HUES6 (cell line): ENCODE results near the gene PRKCE.
"Not testable (repeated sequence)": the region's sequence is repeated elsewhere in the genome, so short reads cannot be mapped to it uniquely, and the experiment has no call there.

ENCODE experiments used
- H3K27ac ChIP-seq: 2 replicates; pipeline ENCODE4 v1.7.0; 2013; ENCODE audit warnings: low read depth, mild to moderate bottlenecking, low read length, inconsistent platforms
- H3K27me3 ChIP-seq: 2 replicates; pipeline ENCODE4 v1.6.1; 2013; ENCODE audit warnings: low read length; ENCODE audit not compliant: control insufficient read depth, insufficient read depth
- H3K36me3 ChIP-seq: 2 replicates; pipeline ENCODE4 v1.6.1; 2013; ENCODE audit warnings: low read length; ENCODE audit not compliant: control insufficient read depth, insufficient read depth
- H3K4me1 ChIP-seq: 2 replicates; pipeline ENCODE4 v1.6.1; 2013; ENCODE audit warnings: low read length; ENCODE audit not compliant: control insufficient read depth, insufficient read depth
- H3K4me3 ChIP-seq: 2 replicates; pipeline ENCODE4 v1.5.1; 2013; ENCODE audit warnings: low read depth, low read length
- H3K9ac ChIP-seq: one replicate; pipeline ENCODE4 v1.6.1; 2013; ENCODE audit warnings: mild to moderate bottlenecking, low read length
- H3K9me3 ChIP-seq: 2 replicates; pipeline ENCODE4 v1.6.1; 2013; ENCODE audit warnings: low read depth, low read length; ENCODE audit not compliant: control insufficient read depth, insufficient read depth

The PRKCE gene

DNA sequence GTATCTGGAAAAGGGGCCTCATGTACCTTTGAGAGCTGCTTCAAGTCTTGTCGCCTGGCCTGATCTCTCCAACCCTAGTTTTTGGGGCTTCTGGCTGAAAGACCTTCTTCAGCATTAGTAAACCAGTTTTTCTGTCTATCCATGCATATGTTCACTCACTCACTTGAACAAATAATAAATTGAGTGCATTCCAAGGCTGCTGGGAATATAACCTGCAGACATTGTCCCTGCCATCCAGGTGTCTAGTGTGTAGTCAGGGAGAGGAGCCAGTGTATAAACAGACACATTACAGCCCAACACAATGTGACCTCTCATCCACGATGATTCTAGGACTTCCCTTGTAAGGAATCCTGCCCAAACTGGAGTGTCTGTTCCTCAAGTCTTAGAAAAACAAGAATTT, 262.1 kb downstream of the PRKCE start:
- Histone ChIP-seq H3K9me3 (no peaks in the 10 kb centered on the region), H3K4me1 (peaks cover 6% of the 10 kb centered on the region; the same call in 1 of the 2 replicates), H3K27ac (no peak overlapping the region), H3K36me3 (no peaks in the 10 kb centered on the region), H3K4me3 (no peak overlapping the region), H3K9ac (no peak overlapping the region), H3K27me3 (no peaks in the 10 kb centered on the region; the same call in 1 of the 2 replicates)

DNA sequence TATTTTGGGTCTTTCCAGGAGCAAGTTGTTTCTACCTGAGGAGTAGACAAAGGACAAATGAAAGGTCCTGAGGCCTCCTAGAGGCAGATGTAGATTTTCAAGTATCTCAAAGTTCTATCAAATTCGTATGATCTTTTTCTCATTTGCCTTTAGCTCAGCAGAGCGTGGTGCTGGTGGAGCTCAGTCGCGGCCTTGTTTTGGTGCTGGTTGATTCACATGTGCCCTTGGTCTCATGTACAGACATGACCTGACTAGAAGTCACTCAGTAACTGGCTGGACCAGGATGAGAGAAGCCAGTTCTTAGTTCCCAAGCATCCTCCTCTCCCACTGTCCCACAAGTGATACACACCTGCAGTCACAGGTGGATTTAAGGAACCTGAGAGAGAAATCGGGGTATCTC, 264.0 kb downstream of the PRKCE start:
- Histone ChIP-seq H3K4me3 (no peak overlapping the region), H3K36me3 (no peaks in the 10 kb centered on the region), H3K27me3 (no peaks in the 10 kb centered on the region; the same call in 1 of the 2 replicates), H3K4me1 (peaks cover 3% of the 10 kb centered on the region; the same call in 1 of the 2 replicates), H3K9ac (no peak overlapping the region), H3K9me3 (no peaks in the 10 kb centered on the region), H3K27ac (no peak overlapping the region)

DNA sequence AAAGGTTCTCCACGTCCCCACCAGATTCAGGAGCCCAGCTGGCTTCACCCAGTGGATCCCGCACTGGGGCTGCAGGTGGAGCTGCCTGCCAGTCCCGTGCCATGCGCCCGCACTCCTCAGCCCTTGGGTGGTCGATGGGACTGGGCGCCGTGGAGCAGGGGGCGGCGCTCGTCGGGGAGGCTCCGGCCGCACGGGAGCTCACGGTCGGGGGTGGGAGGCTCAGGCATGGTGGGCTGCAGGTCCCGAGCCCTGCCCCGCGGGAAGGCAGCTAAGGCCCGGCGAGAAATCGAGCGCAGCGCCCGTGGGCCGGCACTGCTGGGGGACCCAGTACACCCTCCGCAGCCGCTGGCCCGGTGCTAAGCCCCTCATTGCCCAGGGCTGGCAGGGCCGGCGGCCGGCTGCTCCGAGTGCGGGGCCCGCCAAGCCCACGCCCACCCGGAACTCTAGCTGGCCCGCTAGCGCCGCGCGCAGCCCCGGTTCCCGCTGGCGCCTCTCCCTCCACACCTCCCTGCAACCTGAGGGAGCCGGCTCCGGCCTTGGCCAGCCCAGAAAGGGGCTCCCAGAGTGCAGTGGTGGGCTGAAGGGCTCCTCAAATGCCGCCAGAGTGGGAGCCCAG, 266.2 kb downstream of the PRKCE start:
- H3K9ac ChIP-seq, result not testable (repeated sequence)

DNA sequence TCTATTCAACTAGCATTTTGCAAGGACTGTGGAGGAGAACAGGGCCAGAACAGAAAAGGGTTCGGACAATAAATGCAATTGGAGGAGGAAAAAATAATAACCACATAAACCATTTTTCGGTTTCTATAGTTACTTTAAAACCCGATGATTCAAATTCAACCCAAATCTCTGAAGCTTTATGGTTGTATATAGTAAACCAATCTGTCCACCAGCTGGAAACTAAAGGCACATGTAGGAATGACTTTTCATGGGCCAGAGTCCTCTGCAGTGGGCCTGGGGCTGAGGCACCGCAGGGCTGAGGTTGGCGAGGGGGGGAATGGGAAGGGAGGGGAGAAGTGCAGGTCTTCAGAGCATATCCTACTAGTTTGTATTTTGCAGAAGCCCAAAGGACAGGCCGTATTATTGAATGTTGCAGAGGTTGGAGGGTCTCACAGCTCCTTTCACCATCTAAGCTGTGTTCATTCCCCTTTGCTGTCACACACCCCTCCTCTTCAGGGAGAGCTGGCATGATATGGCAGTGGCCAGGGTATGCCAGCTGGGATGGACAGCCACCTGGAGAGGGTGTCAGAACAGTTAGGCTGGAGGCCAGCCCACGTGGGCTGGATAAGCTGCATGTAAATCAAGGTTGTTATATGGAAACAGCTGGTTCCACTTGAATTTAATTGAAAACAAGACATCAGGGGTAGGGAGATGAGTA, 267.1 kb downstream of the PRKCE start:
- Histone ChIP-seq H3K27ac (no peak overlapping the region), H3K4me1 (no peaks in the 10 kb centered on the region; the same call in 1 of the 2 replicates), H3K4me3 (no peak overlapping the region), H3K9me3 (no peaks in the 10 kb centered on the region), H3K9ac (no peak overlapping the region), H3K36me3 (no peaks in the 10 kb centered on the region), H3K27me3 (no peaks in the 10 kb centered on the region; the same call in 1 of the 2 replicates)

More for the DNA sequence above, 266.2 kb downstream of the PRKCE start:
- H3K27ac ChIP-seq, H3K36me3 ChIP-seq, H3K9me3 ChIP-seq, H3K4me3 ChIP-seq, H3K27me3 ChIP-seq, H3K4me1 ChIP-seq: not testable (repeated sequence)

DNA sequence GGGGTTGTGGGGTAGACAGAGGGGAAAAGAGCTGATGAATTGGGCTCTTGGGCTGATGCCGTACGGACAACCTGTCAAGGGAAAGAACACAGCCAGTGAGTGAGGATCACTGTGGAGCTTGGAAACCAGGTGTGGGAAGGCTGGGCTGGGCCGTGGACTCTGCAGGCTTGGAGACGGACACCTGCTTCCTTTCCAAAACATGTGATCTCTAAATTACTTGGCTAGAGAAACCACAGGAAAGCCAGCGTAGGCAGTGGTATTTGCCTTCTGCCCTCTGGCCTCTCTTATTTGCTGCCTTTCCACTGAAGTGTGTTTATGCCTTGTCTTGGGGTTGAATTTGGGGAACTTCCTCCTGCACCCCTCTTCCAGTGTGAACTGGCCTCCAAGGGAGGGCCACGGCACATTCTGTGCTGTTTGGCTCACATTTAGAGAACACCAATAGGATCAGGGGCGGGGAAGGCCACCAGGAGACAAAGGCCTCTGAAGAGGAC, 267.7 kb downstream of the PRKCE start:
- no peak overlapping the region for H3K4me3 ChIP-seq
- H3K27ac ChIP-seq, result no peak overlapping the region
- no peaks in the 10 kb centered on the region for H3K36me3 ChIP-seq
- no peaks in the 10 kb centered on the region; the same call in 1 of the 2 replicates for H3K27me3 ChIP-seq
- no peak overlapping the region for H3K9ac ChIP-seq
- no peaks in the 10 kb centered on the region for H3K9me3 ChIP-seq
- no peaks in the 10 kb centered on the region; the same call in 1 of the 2 replicates for H3K4me1 ChIP-seq

DNA sequence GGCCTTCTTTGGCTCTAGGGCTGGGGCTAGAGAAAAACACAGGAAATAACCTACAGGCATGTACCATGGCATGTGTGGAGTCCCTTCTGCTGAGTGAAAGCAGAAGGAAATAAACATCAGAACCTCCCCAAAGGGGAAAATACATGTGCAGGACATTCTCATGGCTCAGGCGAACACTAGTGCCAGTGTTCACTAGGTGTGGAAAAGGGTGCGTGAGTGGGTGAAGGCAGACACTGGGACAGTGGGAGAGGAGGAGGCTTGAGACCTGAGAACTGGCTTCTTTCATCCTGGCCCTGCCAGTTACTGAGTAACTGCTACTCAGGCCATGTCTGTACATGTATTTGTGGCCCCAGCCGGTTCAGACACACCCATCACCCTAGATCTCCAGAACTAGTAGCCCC, 268.2 kb downstream of the PRKCE start:
- no peaks in the 10 kb centered on the region for H3K9me3 ChIP-seq
- H3K4me3 ChIP-seq, result no peak overlapping the region
- no peaks in the 10 kb centered on the region; the same call in 1 of the 2 replicates for H3K4me1 ChIP-seq
- no peak overlapping the region for H3K27ac ChIP-seq
- H3K36me3 ChIP-seq, result no peaks in the 10 kb centered on the region
- no peaks in the 10 kb centered on the region for H3K27me3 ChIP-seq
- no peak overlapping the region for H3K9ac ChIP-seq

DNA sequence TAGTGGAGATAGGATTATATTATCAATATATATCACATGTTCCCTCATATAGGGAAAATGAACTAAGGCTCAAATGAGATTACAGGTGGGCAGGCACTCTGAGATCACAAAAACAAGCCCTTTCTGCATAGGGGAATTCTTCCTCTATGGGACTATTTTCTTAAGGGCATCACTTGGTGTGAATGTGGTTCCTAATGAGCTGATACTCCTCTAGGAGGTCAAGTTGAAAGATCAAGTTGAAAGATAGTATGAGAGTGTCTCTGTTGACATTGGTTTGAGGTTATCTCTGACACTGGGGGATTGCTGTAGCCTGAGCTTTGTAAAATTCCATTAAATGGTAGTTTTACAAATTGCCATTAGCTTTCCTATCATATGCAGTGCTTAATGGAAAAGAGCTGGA, 270.4 kb downstream of the PRKCE start:
- Histone ChIP-seq H3K36me3 (no peaks in the 10 kb centered on the region), H3K27ac (no peak overlapping the region)

DNA sequence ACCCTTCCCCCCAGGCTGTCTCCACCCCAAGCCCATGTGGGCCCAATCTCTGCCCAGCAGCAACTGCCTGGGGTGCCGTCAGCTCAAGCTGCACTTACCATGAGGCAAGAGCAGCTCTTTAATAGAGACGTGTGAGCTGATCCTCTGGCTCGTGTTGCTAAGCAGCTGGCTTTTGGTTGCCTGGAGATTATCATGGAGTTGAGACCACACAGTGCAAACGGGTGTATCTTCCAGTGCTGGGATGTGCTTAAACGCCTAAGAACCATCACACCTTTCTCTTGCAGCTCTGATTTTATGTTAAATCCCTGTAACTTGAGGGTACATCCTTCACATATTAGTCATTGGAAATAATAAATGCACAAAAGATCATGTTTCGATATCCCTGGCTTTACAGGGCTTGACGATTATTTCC, 271.1 kb downstream of the PRKCE start:
- Histone ChIP-seq H3K9ac (no peak overlapping the region), H3K9me3 (no peaks in the 10 kb centered on the region), H3K36me3 (no peaks in the 10 kb centered on the region), H3K4me3 (no peak overlapping the region), H3K27me3 (no peaks in the 10 kb centered on the region), H3K4me1 (no peaks in the 10 kb centered on the region; the same call in 1 of the 2 replicates), H3K27ac (no peak overlapping the region)

More for the DNA sequence above, 270.4 kb downstream of the PRKCE start:
- Histone ChIP-seq H3K4me1 (no peaks in the 10 kb centered on the region; the same call in 1 of the 2 replicates), H3K4me3 (no peak overlapping the region), H3K9me3 (no peaks in the 10 kb centered on the region), H3K27me3 (no peaks in the 10 kb centered on the region), H3K9ac (no peak overlapping the region)

DNA sequence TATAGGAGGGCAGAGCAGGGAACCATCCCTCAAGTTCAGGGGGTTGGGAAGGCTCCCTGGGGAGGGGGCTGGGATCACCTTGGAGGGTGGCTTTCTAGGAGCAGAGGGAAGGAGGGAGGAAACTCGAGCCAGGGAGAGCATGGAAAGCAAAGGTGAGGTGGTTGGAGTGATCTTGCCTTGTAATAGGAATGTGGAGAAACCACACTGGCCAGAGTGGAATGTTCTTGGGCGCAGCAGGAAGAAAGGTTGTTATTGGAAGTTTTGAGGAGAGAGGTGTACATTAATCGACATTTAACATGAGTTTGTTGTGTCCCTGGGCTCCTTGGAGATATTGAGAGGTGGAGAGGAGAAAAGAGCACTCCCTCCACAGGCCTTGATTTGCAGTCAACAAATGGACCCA, 272.2 kb downstream of the PRKCE start:
- no peak overlapping the region for H3K27ac ChIP-seq

DNA sequence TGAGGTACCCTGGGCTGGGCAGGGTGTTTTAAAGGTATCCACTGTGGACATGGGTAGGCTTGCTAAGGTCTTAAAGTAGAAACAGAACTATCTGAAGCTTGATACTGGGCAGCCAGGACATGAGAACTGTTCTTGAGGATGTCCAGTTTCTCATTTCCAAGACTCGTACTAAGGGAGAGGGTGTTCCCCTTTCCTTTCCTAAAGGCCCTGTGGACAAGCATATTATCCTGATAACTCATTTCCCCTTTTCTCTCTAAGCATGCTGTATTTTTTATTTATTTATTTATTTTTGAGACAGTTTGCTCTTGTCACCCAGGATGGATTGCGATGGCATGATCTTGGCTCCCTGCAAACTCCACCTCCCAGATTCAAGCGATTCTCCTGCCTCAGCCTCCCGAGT, 273.6 kb downstream of the PRKCE start:
- no peaks in the 10 kb centered on the region for H3K27me3 ChIP-seq
- H3K27ac ChIP-seq, result no peak overlapping the region
- no peaks in the 10 kb centered on the region for H3K36me3 ChIP-seq
- H3K4me3 ChIP-seq, result no peak overlapping the region
- no peaks in the 10 kb centered on the region for H3K9me3 ChIP-seq
- H3K4me1 ChIP-seq, result no peaks in the 10 kb centered on the region; the same call in 1 of the 2 replicates
- H3K9ac ChIP-seq, result no peak overlapping the region

More for the DNA sequence above, 272.2 kb downstream of the PRKCE start:
- H3K9ac ChIP-seq, result no peak overlapping the region
- H3K4me3 ChIP-seq, result no peak overlapping the region
- H3K27me3 ChIP-seq, result no peaks in the 10 kb centered on the region
- H3K4me1 ChIP-seq, result no peaks in the 10 kb centered on the region; the same call in 1 of the 2 replicates
- H3K36me3 ChIP-seq, result no peaks in the 10 kb centered on the region
- H3K9me3 ChIP-seq, result no peaks in the 10 kb centered on the region
